Nephron progenitor cell (in vitro differentiated cells): ENCODE measurements around the gene CYP4F22.

Source experiments
- DNase-seq: peaks from one replicate; pipeline ENCODE4 v3.0.0; 2021
- H3K27ac Mint-ChIP-seq: 2 replicates; pipeline ENCODE4 v1.8.0; 2021; ENCODE audit warnings: mild to moderate bottlenecking, moderate library complexity, mixed read lengths
- H3K27me3 Mint-ChIP-seq: 2 replicates; pipeline ENCODE4 v1.8.0; 2021; ENCODE audit warnings: mild to moderate bottlenecking, low read depth, mixed read lengths; ENCODE audit not compliant: poor library complexity
- H3K36me3 Mint-ChIP-seq: 2 replicates; pipeline ENCODE4 v1.8.0; 2021; ENCODE audit warnings: low read depth, mixed read lengths
- H3K4me1 Mint-ChIP-seq: 2 replicates; pipeline ENCODE4 v1.8.0; 2021; ENCODE audit warnings: mixed read lengths
- H3K4me3 Mint-ChIP-seq: 2 replicates; pipeline ENCODE4 v1.8.0; 2021; ENCODE audit warnings: mild to moderate bottlenecking, moderate library complexity, mixed read lengths
- H3K9me3 Mint-ChIP-seq: 2 replicates; pipeline ENCODE4 v1.8.0; 2021; ENCODE audit warnings: mild to moderate bottlenecking, moderate library complexity, mixed read lengths
- CTCF ChIP-seq: fragments of 200-600 bp; sonication (generic); IDR thresholded peaks from 2 replicates; pipeline ENCODE4 v1.5.0; 2021; ENCODE audit warnings: antibody characterized with exemption

The CYP4F22 gene

GRCh38 chr19:15517778-15518177, 9.5 kb downstream of the CYP4F22 start:
- Mint-ChIP-seq H3K27me3 (no peaks in the 10 kb centered on the region), H3K4me1 (no peaks in the 10 kb centered on the region), H3K9me3 (peaks cover 78% of the 10 kb centered on the region), H3K27ac (no peak overlapping the region), H3K4me3 (no peak overlapping the region), H3K36me3 (peaks cover 8% of the 10 kb centered on the region)
- no peak for DNase-seq
- TF ChIP-seq CTCF = no peak

- Mint-ChIP-seq H3K36me3 (peaks cover 8% of the 10 kb centered on the region), H3K4me1 (no peaks in the 10 kb centered on the region), H3K4me3 (no peak overlapping the region), H3K9me3 (peaks cover 80% of the 10 kb centered on the region), H3K27ac (no peak overlapping the region), H3K27me3 (peaks cover 7% of the 10 kb centered on the region)
- no peak for DNase-seq
- no peak for TF ChIP-seq CTCF
These were observed 11.2 kb downstream of the CYP4F22 start for GRCh38 chr19:15519433-15519976.

GRCh38 chr19:15524781-15525180, 16.5 kb downstream of the CYP4F22 start:
- no peak for DNase-seq
- H3K4me1 Mint-ChIP-seq = no peaks in the 10 kb centered on the region
- H3K36me3 Mint-ChIP-seq = no peaks in the 10 kb centered on the region
- H3K4me3 Mint-ChIP-seq = no peak overlapping the region
- TF ChIP-seq CTCF = no peak
- H3K9me3 Mint-ChIP-seq = peaks cover 73% of the 10 kb centered on the region
- peaks cover 7% of the 10 kb centered on the region for H3K27me3 Mint-ChIP-seq
- H3K27ac Mint-ChIP-seq = no peak overlapping the region

- TF ChIP-seq CTCF = no peak
- DNase-seq = no peak
- no peak overlapping the region for H3K27ac Mint-ChIP-seq
- no peak overlapping the region for H3K4me3 Mint-ChIP-seq
- no peaks in the 10 kb centered on the region for H3K36me3 Mint-ChIP-seq
- H3K9me3 Mint-ChIP-seq = peaks cover 74% of the 10 kb centered on the region
- H3K27me3 Mint-ChIP-seq = peaks cover 7% of the 10 kb centered on the region
- no peaks in the 10 kb centered on the region for H3K4me1 Mint-ChIP-seq
These were observed 17.0 kb downstream of the CYP4F22 start for GRCh38 chr19:15525291-15525690.

- no peak for DNase-seq
- Mint-ChIP-seq H3K4me3 (no peak overlapping the region), H3K9me3 (peaks cover 75% of the 10 kb centered on the region), H3K36me3 (no peaks in the 10 kb centered on the region), H3K27ac (no peak overlapping the region), H3K27me3 (peaks cover 7% of the 10 kb centered on the region), H3K4me1 (no peaks in the 10 kb centered on the region)
- TF ChIP-seq CTCF = no peak
These were observed 18.1 kb downstream of the CYP4F22 start for GRCh38 chr19:15526408-15526807.

- no peak for TF ChIP-seq CTCF
- Mint-ChIP-seq H3K4me3 (no peak overlapping the region), H3K27me3 (peaks cover 7% of the 10 kb centered on the region), H3K4me1 (no peaks in the 10 kb centered on the region), H3K36me3 (no peaks in the 10 kb centered on the region), H3K27ac (no peak overlapping the region), H3K9me3 (peaks cover 77% of the 10 kb centered on the region)
- DNase-seq = no peak
These were observed 19.4 kb downstream of the CYP4F22 start for GRCh38 chr19:15527705-15528104.
